ENCODE results near the gene PEMT.

PEMT gene

DNA sequence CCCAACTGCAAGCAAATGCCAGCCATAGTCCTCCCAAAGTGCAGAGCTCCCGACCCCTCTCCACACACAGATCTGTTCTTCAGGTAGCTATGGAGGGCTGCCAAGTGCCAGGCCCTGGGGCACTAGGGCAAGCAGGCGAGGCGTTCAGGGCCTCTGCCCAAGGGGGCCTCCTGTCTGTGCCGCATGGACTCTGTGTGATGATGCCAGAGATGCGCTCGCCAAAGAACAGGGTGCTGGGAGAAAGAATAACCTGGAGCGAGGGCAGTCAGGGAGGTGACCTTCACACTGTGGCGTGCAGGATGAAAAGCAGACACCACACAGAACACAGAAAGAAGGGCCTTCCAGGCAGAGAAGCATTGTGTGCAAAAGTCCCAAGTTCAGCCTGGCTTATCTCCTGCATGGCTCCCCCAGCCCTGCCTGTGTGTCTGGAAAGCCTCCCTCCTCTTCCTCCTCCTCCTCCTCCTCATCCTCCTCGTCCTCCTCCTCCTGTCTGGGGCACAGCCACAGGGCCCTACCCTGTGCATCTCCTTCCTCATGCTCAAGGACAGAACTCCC lies 44.2 kb downstream of the PEMT start:
- TF ChIP-seq, protein P1, sequence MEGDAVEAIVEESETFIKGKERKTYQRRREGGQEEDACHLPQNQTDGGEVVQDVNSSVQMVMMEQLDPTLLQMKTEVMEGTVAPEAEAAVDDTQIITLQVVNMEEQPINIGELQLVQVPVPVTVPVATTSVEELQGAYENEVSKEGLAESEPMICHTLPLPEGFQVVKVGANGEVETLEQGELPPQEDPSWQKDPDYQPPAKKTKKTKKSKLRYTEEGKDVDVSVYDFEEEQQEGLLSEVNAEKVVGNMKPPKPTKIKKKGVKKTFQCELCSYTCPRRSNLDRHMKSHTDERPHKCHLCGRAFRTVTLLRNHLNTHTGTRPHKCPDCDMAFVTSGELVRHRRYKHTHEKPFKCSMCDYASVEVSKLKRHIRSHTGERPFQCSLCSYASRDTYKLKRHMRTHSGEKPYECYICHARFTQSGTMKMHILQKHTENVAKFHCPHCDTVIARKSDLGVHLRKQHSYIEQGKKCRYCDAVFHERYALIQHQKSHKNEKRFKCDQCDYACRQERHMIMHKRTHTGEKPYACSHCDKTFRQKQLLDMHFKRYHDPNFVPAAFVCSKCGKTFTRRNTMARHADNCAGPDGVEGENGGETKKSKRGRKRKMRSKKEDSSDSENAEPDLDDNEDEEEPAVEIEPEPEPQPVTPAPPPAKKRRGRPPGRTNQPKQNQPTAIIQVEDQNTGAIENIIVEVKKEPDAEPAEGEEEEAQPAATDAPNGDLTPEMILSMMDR (IDR thresholded peaks at IDR 0.05; ENCODE audit: control insufficient read depth, extremely low read depth, insufficient read depth): no peak
- H3K4me3 ChIP-seq (ENCODE audit: low read depth, low read length): no peak overlapping the region
- no peak for DNase-seq (ENCODE audit: low read depth)

DNA sequence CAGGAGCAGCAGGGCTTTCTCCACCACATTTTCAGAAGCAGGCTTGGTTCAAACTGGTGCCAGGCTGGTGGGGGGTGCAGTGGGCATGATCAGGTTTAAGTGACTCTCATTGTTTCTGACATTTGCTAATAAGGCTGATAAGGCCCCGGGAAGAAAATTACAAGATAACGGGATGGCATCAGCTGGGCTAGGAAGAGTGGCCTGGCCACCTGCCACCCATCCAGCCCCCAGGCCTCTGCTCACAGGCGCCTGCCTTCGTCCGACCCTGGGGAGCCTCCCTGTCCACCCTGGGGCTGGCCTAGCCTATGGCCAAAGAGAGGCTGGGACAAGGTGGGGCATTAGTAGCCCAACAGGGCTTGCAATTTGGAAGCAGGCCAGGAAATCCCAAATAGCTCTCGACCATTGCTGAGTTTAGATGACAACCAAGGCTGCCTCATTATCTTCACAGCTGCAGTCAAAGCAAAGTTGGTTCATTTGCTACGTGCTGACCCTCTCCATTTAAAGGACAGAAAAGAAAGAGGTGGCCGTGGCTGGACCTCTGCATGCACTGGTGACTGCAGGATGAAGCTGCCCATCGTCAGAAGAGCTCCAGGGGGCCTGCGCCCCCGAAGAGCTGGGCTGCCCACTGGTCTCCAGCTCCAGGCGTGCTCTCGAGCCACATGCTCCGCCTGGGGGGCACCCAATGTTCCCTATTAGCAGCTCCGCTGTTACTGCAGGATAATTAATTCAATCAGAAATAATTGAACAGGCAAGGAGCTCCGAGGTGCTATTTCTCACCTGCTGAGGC lies 44.9 kb downstream of the PEMT start:
- no peak for DNase-seq (ENCODE audit: low read depth)
- H3K4me3 ChIP-seq (ENCODE audit: low read depth, low read length): no peak overlapping the region
- TF ChIP-seq, protein P1 (IDR thresholded peaks at IDR 0.05; ENCODE audit: control insufficient read depth, extremely low read depth, insufficient read depth): no peak

DNA sequence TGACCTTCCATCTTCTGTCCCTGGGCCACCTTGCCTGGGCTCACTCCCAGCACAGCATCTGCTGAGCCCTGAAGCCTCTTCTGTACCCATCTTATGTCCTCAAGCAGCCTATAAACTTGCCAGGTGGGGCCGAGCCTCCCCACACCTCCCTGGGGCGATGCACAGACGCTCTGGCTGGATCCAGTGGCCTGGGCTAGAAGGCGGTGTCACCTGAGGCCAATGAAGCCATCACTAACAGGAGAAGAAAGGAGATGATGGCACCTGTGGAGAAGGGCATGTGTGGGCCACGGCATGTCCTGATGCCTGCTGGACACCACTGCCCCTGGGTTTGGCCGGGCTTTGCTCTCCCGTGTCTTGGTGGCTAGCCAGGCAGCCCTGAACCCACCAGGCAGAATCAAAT lies 45.5 kb downstream of the PEMT start:
- H3K4me3 ChIP-seq (ENCODE audit: low read depth, low read length): no peak overlapping the region
- DNase-seq (ENCODE audit: low read depth): no peak
- TF ChIP-seq, protein P1 (IDR thresholded peaks at IDR 0.05; ENCODE audit: control insufficient read depth, extremely low read depth, insufficient read depth): no peak

DNA sequence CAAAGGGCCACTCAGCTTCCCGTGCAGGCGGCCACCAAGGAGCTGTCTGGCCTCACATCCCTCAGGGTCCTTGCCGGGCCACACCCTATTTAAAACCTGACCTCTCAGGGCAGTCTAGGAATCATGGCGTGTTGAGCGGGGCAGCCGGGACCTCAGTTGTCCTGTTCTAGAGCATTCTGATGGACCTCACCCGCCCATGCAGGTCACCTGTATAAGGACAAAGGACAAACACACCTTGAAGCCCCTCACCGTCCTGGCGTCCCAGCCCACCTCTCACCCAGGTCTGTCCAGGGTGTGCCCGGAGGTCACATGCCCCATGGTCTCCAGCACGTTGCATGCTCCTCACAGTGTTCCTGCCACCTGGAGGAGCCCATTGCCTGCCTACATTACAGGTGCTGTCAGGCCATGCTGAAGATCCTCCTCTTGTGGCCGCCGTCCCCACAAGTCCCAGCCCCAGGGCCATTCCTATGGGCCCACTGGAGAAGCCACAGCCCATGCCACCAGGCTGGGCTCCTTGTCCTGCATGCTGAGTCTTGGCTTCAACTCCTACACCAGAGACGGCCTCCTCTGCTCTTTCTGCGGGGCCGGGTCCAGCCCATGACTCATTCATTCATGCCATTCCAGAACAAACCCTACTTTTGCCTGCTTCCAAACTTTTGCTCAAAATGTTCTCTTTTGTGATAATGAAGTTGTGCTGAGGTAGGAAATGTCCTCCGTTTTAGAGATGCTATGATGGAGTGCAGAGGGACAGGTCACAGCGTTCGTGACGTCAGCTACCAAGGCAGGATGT lies 46.3 kb downstream of the PEMT start:
- TF ChIP-seq, protein P1 (IDR thresholded peaks at IDR 0.05; ENCODE audit: control insufficient read depth, extremely low read depth, insufficient read depth): no peak
- DNase-seq (ENCODE audit: low read depth): no peak
- H3K4me3 ChIP-seq (ENCODE audit: low read depth, low read length): no peak overlapping the region

DNA sequence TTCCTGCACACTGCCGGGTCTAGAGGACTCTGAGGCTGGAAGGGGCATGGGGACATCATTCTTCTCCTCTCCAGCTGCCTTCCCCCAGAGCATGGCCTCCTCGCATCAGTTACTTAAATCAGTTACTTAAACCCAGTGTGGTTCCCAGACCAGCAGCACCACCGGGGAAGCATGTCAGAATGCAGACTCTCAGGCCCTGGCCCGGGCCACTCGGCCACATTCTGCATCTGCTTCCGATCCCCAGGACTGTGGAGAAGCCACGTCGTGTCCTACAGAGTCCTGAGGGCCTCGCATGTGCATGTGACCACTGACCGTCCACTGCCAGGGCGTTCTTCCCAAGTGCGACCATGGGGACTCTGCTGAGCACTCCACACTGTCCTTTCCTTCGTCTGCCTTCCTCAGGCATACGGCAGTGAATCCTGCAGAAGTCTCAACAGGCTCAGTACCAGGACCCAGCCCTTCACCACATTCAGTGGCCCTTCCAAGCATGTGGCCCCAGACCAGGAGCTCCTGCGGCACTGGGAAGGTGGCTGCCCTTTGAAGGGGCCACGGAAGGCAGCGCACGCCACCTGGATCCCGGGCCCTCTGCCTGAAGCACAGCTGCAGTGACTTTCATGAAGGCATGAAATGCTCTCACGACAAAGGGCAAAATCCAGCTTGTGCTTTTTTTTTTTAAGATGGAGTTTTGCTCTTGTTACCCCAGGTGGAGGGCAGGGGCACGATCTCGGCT lies 48.4 kb downstream of the PEMT start:
- DNase-seq (ENCODE audit: low read depth): no peak
- no peak overlapping the region for H3K4me3 ChIP-seq (ENCODE audit: low read depth, low read length)
- TF ChIP-seq, protein P1 (IDR thresholded peaks at IDR 0.05; ENCODE audit: control insufficient read depth, extremely low read depth, insufficient read depth): no peak

DNA sequence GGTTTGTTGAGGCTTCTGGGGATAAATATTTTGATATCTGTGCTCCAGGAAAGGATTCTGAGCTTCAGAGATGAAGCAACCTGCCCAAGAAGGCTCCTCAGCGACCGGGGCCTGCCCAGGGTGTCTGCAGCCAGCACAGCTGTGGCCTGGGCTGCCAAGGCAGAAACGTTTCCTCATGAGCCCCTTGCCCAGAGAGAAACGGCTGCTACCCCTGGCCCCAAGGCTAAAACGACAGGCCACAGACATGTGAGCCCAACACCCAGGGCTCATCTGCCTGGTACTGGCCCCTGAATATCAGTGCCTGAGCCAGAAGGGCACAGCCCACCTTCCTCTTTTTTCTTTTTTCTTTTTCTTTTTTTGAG lies 49.9 kb downstream of the PEMT start:
- no peak overlapping the region for H3K4me3 ChIP-seq (ENCODE audit: low read depth, low read length)
- no peak for DNase-seq (ENCODE audit: low read depth)
- TF ChIP-seq, protein P1 (IDR thresholded peaks at IDR 0.05; ENCODE audit: control insufficient read depth, extremely low read depth, insufficient read depth): no peak
